Stimulated activated CD4-positive, alpha-beta T cell treated with anti-CD3 and anti-CD28 coated beads, Interleukin-1b, Interleukin-23, amount 100 ng/mL, for 24 hours (primary cell): ENCODE results near the gene OSCP1.

ENCODE experiments used
- DNase-seq, 4 experiments: peaks; one replicate each; pipeline ENCODE4 v3.0.0-alpha.2; 2020; ENCODE audit warnings: low read depth in 4 of 4, low spot score in 1 of 4

OSCP1 gene

DNA sequence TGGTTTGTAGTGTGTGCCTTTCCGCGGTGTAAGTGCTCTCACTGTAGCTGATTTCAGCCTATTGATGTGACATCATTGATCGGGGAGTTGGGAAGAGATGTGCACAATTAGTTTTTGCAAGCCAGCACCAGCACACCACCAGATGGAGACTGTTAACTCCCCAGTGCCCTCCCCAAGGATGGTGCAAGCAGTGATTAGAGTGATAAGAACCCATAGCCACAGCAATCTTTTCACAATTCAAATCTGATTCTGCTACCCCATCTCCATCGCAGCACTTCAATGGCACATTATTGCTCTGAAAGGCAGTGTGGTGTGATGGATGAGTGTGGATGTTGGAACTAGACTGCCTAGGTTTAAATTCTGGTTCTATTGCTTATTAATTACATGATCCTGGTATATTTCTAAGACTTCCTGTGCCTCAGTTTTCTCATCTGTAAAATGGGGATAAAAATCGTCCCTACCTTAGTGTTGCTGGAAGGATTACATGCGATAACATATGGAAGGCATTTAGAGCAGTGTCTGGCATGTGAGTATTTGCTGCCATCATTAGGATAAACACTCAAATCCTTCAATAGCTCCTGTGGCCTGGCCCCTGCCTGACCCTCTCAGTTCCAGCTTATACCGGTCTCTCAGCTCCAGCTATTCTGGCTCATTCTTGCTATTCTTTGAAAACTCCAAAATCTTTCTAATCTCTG, 25.8 kb upstream of the OSCP1 start:
- no peak for DNase-seq

DNA sequence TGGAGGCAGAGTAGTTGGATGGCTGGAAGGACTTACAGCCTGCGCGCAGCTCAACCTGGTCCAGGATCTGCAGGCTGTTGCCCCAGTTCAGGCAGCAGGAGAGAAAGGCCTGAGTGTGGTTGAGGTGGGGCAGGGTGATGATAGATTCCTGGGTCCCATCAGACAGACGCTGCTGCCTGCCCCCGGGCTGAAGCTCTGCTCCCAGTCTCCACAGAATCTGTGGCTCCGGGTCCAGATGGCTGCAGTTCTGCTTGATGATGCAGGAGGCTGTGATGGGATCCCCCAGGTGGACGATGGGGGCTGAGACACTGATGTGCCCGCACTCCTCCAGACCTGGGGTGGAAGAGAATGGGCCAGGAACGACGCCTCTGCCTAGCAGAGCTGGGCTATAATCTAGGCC, 25.1 kb upstream of the OSCP1 start:
- DNase-seq: no peak

DNA sequence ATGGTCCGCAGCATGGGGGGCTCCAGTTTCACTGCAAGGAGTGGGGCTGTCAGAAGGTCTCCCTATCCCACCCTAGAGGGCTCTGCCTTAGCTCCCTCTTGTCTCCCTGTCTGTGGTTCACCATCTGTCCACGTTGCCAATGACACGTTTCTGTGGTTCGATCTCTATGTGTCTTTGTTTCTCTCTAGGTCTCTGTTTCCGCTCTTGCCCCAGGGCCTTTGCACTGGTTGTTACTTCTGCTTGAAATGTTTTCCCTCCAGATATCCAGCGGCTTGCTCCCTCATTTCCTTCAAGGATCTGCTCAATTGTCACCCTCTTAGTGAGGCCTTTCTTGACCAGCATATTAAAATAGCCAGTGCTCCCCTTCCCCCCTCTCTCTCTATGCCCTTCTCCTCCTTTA, 22.4 kb upstream of the OSCP1 start:
- DNase-seq: no peak

DNA sequence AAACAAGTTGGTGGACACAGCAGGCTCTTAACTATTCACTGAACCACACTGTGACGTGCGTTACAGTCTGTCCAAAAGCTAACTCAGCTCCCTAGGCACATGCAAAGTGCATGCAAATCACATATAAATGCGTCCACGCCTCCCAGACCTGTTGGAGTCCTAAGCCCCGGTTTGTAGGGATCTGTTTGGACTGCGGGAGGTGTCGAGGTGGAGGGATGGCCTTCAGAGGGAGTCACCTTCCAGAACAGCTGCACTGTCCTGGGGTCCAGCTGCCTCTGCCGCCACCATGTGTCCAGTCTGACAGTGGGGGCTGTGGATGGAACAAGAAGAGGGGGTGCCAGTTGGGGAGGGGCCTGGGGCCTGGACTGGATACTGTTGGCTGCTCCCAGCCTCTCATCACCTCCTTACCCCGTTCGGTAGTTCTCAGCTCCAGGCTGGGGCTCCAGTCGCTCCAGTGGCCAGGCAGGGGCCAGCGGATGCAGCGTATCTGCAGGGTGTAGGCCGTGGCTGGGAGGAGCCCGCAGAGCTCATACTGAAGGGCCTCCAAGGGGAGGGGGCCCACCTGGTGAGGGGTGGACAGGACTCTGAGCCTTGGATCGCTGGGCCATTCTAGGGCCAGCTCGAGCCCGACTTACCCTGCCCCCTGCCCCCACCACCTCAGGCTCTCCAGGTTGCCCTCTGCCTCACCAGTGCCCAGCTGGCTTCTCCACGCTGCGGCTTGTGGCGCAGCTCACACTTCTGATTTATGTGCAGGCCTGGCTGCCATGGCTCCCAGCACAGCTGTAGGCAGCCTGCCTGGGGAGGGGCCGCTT, 21.8 kb upstream of the OSCP1 start:
- DNase-seq: no peak

DNA sequence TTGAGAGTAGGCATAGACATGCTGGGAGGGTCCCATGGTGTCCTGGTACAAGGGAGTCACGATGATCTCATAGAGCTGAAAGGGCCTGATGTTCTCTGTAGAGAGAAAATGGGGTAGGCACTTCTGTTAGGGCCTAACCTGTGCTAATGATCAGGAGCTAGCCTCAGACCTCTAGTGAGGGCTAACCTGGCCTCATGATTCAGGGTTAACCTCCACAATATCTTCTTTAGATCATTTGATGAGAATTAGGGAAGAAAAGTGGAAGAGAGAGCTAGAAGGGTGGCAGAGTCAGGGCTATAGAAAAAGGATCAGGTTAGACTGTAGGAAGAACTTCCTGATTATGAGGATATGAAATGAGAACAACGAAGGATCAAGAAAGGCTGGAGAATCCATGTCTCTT, 18.9 kb upstream of the OSCP1 start:
- DNase-seq: no peak

DNA sequence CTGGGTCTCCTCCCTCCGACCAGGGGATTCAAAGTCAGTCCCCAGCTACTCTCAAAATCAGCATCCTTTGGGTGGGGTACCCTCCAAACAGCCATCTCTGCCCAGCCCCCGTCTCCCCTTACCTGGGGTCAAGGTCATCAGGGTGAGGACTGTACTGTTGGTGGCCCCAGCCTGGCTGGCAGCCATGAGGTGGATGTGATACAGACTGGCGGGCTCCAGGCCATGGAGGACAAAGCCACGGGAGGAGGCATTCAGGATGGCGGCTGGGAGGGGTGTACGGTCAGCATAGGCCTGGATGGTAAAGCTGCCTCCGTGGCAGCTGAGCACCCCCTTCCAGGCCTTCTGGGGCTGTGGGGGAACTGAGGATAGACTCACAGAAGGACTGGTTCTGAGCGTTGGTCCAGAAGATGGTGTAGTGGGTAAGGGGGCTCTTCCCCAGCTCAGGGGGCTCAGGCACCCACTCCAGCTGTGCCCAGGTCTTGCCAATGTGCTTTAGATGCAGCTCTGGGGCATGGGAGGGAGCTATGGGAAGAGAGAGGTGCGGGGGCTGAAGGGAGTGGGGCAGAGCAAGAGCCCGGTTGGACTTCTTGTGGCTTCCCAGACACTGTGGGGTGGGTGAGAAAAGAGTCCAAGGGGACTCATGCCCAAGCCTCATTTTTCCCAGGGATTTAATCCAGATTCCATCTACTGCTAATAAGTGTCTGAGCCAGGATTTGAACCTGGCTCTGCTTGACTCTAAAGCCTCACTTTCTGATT, 17.6 kb upstream of the OSCP1 start:
- no peak for DNase-seq

DNA sequence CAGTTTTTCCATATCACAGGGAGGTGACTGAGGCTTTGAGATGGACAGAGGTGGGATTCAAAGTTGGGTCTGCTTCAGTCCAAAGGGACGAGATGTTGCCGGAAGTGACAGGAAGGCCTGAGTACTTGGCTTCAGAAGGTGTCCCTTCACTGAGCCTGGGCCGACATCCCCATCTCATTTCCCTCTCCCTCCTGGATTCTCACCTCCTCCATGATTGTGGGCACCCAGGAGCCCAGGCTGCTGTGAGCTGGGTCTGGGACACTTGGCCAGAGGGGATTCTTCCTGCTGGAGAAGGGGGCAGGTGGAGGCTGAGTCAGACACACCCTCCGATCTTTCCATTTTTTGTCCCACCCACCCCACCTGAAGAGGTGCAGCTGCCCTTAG, 16.8 kb upstream of the OSCP1 start:
- no peak for DNase-seq

DNA sequence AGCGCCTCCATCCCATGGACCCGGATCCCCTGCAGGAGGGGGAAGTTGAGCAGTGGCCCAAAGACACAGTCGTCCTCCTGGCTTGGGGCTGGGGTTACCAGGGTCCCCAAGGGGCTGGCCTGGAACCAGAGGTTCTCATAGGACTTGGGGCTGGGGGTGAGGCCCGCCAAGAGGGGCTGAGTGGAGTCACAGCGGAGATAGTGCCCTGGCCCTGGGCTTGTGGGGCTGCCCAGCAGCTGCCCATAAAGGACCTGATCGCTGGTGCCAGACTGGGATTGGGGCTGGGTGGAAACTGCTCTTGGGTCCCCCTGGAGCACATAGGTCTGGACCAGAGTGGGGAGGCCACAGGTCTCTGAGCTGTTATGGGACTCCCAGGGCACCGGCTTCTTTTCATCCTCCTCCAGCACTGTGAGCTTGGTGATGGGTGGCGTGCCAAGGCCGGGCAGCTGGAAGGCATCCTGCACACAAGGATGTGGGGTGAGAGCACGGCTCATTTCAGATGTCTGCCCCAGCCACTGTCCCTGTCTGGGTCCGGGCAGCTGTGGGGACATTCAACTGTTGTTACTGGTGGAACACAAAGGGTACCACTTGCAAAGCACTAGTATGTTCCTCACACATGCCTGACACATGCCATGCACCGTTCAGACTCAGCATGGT, 16.2 kb upstream of the OSCP1 start:
- DNase-seq: no peak

DNA sequence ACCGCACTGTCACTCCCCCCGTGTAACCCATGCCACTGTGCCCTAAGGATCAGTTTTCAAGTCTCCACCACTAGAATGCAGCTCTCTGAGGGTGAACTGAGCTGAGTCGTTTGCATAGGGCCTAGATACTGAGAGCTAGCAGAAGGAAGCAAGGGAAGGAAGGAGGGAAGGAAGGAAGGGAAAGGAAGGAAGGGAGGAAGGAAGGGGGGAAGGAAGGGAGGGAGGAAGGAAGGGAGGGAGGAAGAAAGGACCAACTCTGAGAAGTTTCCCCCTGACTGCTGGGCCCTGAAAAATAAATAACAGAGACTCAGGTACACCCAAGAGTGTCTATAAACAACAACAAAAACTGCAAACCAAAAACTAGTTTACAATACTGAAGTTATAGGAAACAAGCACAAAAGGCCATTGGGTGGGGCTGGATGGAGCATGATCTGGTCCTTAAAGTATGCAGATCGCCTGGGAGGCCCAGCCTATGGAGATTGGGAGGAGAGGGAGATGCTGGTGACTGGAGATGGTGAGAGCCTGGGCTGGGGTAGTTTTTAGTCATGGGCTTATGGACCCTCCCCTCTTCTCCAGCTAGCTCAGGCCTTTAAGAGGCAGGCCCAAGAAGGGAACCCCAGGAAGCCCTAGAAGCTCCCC, 15.6 kb upstream of the OSCP1 start:
- DNase-seq: no peak

DNA sequence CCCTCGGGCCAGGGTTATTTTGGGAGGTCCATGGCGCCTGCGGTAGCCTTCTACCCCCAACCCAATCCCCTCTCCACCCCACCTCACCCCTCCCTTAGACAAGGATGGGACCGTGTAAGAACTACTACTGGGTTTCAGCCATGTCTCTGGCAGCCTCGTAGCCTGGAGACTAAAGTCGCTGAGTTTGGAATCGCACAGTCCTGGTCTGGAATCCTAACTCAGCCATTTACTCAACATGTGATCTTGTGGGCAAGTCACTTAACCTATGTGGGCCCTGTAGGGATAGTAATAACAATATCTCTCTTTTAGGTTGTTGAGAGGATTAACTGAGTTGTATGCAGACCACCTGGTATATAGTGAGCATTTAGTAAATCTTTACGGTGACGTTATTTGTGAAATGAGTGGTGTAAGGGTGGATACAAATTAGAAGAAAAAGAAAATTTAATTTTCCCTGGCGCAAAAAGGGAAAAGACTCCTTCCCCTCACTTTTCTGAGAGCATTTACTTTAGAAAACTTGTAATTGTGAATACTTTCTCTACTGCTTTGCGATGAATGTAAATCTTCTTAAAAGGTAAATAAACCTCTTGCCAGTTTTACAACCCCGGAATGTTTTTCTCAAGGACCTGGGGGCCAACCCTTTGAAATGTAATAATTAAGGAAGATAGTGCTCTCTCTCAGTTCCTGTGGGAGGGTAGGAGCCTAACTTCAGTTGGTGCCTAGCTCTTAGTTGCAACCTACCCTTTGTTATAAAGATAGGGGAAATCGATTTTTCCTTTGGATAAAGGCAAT, 14.5 kb upstream of the OSCP1 start:
- DNase-seq: peak in 1 of 4 experiments; percentile 10

DNA sequence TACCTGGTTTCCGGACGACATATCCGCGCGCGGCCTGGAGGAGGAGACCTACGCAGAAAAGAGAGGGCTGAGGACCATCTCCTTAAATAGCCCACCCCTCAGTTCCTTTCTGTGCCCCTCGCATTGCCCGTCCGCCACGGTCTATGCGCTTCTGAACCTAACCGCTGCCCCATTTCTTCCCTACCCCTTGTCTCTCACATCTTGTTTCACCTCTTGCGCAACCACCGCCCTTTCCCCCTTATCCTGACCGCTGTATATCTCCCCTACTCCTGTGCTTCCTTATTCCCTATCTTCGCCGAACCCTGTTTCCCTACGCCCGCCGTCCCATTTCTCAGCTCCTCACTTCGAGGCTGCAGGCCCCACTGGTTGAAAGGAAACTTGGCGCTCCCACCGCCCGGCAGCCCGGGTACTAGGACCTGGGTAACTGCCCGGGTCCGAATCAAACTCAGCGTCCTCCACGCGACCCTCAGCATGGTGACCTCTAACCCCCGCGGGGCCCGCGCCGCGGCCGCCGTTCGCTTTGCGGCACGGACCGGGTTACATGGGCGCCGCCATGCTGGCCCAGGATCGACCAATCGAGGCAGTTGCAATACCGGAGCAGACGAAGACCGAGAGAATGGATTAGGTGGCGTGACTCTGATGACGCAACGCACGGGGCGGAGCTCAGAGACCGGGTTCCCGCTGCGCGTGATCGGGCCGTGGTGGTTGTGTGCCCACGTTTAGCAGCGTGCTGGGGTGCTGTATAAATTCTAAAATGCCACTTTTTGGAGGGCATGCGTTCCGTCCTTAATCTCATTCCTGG, 13.8 kb upstream of the OSCP1 start, which contains the start of gene MRPS15:
Gene MRPS15, minus strand, starts transcription at position 582 of the 802 bp plus-strand sequence. Its CDS starts 109 bp downstream, at position 473.
- DNase-seq: peak; percentile 82 to 94 (median 92)

DNA sequence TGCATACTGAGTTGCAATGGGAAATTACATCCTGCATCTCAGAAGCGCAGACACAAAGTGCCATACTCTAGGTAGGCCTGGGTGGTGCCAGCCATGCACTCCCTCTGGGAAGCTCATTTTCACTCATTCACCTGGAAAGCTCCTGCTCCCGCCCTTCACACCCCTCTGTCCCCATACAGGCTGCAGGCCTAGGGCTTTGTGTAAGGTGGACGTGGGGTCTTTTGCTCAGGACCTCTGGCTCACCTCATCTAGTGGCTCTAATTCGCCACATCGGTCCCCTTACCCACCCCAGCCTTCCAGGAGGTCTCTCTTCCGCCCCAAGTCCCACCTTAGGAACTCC, 13.2 kb upstream of the OSCP1 start:
- DNase-seq: no peak

DNA sequence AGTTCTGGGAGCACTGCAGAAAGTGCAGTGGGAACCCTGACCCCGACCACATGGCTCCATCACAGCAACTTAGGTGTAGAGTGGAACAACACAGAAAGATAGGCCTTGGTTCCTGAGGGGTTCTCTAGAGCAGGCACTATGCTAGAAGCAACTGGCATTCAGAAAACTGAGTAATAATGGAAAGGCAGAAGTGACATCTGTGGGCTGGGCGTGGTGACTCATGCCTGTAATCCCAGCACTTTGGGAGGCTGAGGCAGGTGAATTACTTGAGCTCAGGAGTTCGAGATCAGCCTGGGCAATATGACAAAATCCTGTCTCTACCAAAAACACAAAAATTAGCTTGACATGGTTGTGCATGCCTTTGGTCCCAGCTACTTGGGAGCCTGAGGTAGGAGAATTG, 8.7 kb upstream of the OSCP1 start:
- peak in 3 of 4 experiments; percentile 12 to 60 (median 32) for DNase-seq

DNA sequence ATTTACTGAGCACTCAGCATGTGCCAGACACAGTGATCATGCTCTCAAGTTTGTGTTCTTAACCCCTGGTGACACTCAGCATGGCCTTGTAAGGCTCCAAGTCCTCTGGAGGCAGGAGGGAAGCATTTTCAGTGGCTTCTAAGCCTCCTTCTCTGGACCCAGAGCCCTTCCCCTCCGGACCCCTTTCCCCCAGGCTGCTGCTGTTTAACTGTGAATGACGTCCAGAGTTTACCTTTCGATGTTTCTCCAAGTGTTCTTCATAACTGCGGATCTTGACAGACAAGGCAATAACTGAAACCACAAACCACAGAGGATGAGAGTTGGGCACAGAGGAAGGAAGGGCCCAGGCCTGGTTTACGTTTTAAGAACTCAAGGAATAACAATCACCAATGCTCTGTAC, 7.4 kb upstream of the OSCP1 start:
- DNase-seq: no peak

DNA sequence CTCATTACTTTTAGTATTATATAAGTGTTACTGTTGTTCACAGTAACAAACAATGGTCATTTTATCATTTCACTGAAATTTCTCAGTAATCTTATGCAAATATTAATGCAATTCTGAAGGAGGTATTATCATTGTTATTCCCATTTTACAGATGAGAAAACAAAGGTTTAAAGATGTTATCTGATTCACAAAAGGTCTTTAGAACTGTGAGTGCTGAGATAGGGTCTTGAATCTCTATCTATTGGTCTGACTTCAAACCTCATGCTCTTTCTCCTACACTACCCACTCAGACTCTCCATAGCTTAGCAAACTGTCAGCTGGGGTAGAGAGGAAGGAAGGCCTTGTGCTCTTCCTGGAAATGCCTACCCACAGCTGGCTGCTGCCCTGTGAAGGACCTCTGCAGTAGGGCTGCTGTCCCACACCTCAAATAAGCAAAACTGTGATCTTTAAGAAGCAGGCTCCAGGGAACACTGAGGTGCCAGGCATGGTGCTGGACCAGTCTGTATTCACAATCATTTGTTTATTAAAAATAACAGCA, 6.2 kb upstream of the OSCP1 start:
- no peak for DNase-seq

DNA sequence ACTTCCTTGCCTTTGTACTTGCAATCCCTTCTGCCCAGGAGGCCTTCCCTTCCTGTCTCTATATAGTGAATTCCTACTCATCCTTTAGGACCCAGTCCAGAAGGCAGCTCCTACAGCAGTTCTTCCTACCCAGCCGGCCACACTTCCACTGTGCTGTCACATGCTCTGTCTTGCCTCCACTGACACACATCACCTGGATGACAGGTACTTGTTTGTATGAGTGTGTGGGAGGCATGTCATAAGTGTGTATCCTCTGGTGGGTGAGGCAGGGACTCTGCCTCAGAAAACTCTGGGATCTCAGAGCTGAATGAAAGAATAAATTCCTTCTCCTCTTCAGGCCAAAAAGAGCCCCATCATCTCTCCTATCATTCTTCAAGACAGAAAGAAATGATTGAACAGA, 5.1 kb upstream of the OSCP1 start:
- DNase-seq: no peak

DNA sequence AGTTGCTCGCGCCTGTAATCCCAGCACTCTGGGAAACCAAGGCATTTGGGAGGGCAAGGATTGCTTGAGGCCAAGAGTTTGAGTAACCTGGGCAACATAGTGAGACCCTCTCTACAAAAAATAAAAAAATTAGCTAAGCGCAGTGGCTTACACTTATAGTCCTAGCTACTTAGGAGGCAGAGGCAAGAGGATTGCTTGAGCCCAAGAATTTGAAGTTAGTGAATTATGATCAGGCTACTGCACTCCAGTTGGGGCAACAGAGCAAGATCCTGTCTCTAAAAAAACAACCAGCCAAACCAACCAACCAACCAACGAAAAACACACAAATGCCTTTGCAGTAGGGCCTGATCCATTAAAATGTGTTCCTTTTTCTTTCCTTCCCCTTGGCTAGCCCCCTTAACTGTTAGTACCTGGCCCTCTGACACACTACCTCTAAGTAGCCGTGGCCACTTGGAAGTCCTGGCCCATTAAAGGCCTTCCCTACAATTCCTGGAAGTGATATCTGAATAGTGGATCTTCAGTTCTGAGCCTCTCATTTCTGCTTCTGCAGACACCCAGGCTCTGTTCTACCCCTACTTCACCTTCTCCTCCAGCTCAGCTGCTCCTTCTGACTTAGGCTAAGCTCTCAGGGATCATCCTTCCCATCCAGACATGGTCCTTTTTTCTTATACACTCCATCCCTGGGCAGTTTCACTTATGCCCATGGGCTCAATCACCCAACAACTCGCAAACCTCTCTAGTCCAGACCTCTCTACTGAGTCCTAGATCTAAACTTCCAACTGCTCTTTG, 3.5 kb upstream of the OSCP1 start:
- DNase-seq: no peak

DNA sequence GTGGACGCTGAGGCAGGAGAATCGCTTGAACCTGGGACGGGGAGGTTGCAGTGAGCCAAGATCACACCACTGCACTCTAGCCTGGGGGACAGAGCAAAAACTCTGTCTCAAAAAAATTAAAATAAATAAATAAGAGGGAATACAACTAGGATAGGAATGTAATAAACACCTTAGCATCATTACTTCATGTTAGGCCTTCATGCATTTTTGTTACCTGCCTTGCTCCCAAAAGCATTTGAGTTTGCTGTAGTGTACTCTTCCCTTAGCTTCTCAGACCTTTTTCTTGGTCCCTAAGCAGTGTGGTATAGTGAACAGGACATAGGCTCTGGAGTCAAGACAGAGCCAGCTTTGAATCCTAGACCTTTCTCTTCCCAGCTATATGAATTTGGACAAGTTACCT, 2.8 kb upstream of the OSCP1 start:
- no peak for DNase-seq
